Cardiac muscle cell (in vitro differentiated cells and primary cell): ENCODE results near the gene NOP56. TPM values are rescaled to one million over a fixed set of nuclear protein-coding genes. Genes with fewer than 3 reads are reported as not detected.
A peak's percentile ranks its signal among the peaks of the same experiment; 100 is the strongest.

Experiments
- DNase-seq, 2 donors: peaks; one replicate each; pipeline versions ENCODE4 v3.0.0 to v3.0.0-alpha.2; 2010 to 2017; ENCODE audit warnings: low read depth in 1 of 2, low spot score in 1 of 2
- H3K27ac ChIP-seq: fragments of 200-600 bp; sonication (generic); 2 replicates; pipeline ENCODE4 v1.5.1; 2016
- H3K27me3 ChIP-seq: fragments of 200-600 bp; sonication (generic); 2 replicates; pipeline ENCODE4 v1.6.0; 2016; ENCODE audit warnings: control low read depth
- H3K36me3 ChIP-seq: fragments of 200-600 bp; sonication (generic); 2 replicates; pipeline ENCODE4 v1.5.1; 2016; ENCODE audit warnings: control low read depth
- H3K4me1 ChIP-seq: fragments of 200-600 bp; sonication (generic); 2 replicates; pipeline ENCODE4 v1.8.1; 2017; ENCODE audit warnings: low read depth, mild to moderate bottlenecking, mixed run types
- H3K4me3 ChIP-seq: fragments of 200-600 bp; sonication (generic); 2 replicates; pipeline ENCODE4 v1.5.1; 2016; ENCODE audit warnings: mild to moderate bottlenecking
- H3K9me3 ChIP-seq: fragments of 200-600 bp; sonication (generic); 2 replicates; pipeline ENCODE4 v1.5.1; 2017; ENCODE audit warnings: low read depth, mild to moderate bottlenecking, control low read depth
- CTCF ChIP-seq: IDR thresholded peaks from 2 replicates; pipeline ENCODE4 v1.5.1; 2012; ENCODE audit warnings: low read depth, mild to moderate bottlenecking, low read length
- polyA plus RNA-seq: library from polyadenylated mRNA; unstranded; fragments of >200 nt; fragmentation: Nextera tagmentation; extraction: Ambion mirVana; gene quantifications from 2 replicates; pipeline ENCODE4 v1.2.1, GENCODE V29; 2016
- total RNA-seq: library from RNA; depleted of rRNA; stranded (reverse); fragments of >200 nt; gene quantifications from 2 replicates; pipeline ENCODE4 v1.2.3, GENCODE V29; 2016

NOP56 gene
- total and polyA plus RNA-seq, 2 experiments from 2014 or later = 140 to 262 TPM

GRCh38 chr20:2658414-2659354, 6.3 kb downstream of the NOP56 start:
- no peak overlapping the region for H3K4me3 ChIP-seq
- no peaks in the 10 kb centered on the region for H3K27me3 ChIP-seq
- H3K4me1 ChIP-seq = peaks cover 4% of the 10 kb centered on the region
- TF ChIP-seq CTCF = no peak
- peaks cover 58% of the 10 kb centered on the region for H3K36me3 ChIP-seq
- H3K27ac ChIP-seq = no peak overlapping the region
- no peak for DNase-seq
- H3K9me3 ChIP-seq = no peaks in the 10 kb centered on the region

- no peak overlapping the region for H3K27ac ChIP-seq
- no peak for TF ChIP-seq CTCF
- peaks cover 52% of the 10 kb centered on the region for H3K36me3 ChIP-seq
- H3K27me3 ChIP-seq = no peaks in the 10 kb centered on the region
- H3K4me1 ChIP-seq = peaks cover 7% of the 10 kb centered on the region
- DNase-seq = no peak
- no peaks in the 10 kb centered on the region for H3K9me3 ChIP-seq
- no peak overlapping the region for H3K4me3 ChIP-seq
These were observed 7.1 kb downstream of the NOP56 start for GRCh38 chr20:2659547-2659946.

- peaks cover 9% of the 10 kb centered on the region for H3K4me1 ChIP-seq
- H3K4me3 ChIP-seq = peak overlapping the region; percentile 90
- H3K9me3 ChIP-seq = no peaks in the 10 kb centered on the region
- DNase-seq = no peak
- peaks cover 14% of the 10 kb centered on the region for H3K36me3 ChIP-seq
- H3K27me3 ChIP-seq = peaks cover 18% of the 10 kb centered on the region
- TF ChIP-seq CTCF = no peak
- peak overlapping the region; percentile 98 for H3K27ac ChIP-seq
These were observed 11.0 kb downstream of the NOP56 start for GRCh38 chr20:2663364-2663886.

GRCh38 chr20:2663887-2664719, 11.7 kb downstream of the NOP56 start, which contains the start of gene IDH3B:
TSS of gene IDH3B (minus strand) at chr20:2664216. CDS start at chr20:2664188, 28 bp downstream.
- TF ChIP-seq CTCF = no peak
- Histone ChIP-seq H3K36me3 (peaks cover 11% of the 10 kb centered on the region), H3K4me3 (peak within 1 kb of the TSS; percentile 90), H3K27me3 (peaks cover 24% of the 10 kb centered on the region), H3K4me1 (peaks cover 9% of the 10 kb centered on the region), H3K27ac (peak within 1 kb of the TSS; percentile 98), H3K9me3 (no peaks in the 10 kb centered on the region)
- DNase-seq = peak; percentile 92 to 95

GRCh38 chr20:2671977-2672376, 19.5 kb downstream of the NOP56 start:
- Histone ChIP-seq H3K9me3 (no peaks in the 10 kb centered on the region), H3K27ac (no peak overlapping the region), H3K27me3 (peaks cover 44% of the 10 kb centered on the region), H3K36me3 (no peaks in the 10 kb centered on the region), H3K4me1 (no peaks in the 10 kb centered on the region), H3K4me3 (no peak overlapping the region)
- TF ChIP-seq CTCF = peak; percentile 24
- DNase-seq = no peak
